ENCODE measurements around the gene HHATL. TPM values are rescaled to one million over a fixed set of nuclear protein-coding genes. Genes with fewer than 3 reads are reported as not detected.

The HHATL gene
- total RNA-seq, 1 donor from 2014 or later = 23.0 TPM

GRCh38 chr3:42714171-42714852 lies 11.7 kb upstream of the HHATL start:
- Histone ChIP-seq H3K4me1 (ENCODE audit: control insufficient read depth in 3 of 3, insufficient read depth in 3 of 3, low read length in 3 of 3) (peaks cover 0 to 10% (median 7%) of the 10 kb centered on the region in 3 donors), H3K4me3 (ENCODE audit: low read length in 3 of 3) (no peak overlapping the region), H3K27me3 (ENCODE audit: control insufficient read depth in 3 of 3, insufficient read depth in 3 of 3, low read length in 3 of 3) (no peaks in the 10 kb centered on the region), H3K36me3 (ENCODE audit: control insufficient read depth in 3 of 3, insufficient read depth in 3 of 3, low read length in 3 of 3) (no peaks in the 10 kb centered on the region), H3K9me3 (ENCODE audit: control insufficient read depth in 3 of 3, low read length in 3 of 3) (no peaks in the 10 kb centered on the region), H3K9ac (ENCODE audit: low read depth in 1 of 3, low read length in 3 of 3) (no peak overlapping the region), H3K27ac (ENCODE audit: low read depth, low read length) (no peak overlapping the region)

GRCh38 chr3:42713747-42714146 lies 11.1 kb upstream of the HHATL start:
- Histone ChIP-seq H3K27me3 (ENCODE audit: control insufficient read depth in 3 of 3, insufficient read depth in 3 of 3, low read length in 3 of 3) (no peaks in the 10 kb centered on the region), H3K4me3 (ENCODE audit: low read length in 3 of 3) (no peak overlapping the region), H3K27ac (ENCODE audit: low read depth, low read length) (no peak overlapping the region), H3K9ac (ENCODE audit: low read depth in 1 of 3, low read length in 3 of 3) (no peak overlapping the region), H3K4me1 (ENCODE audit: control insufficient read depth in 3 of 3, insufficient read depth in 3 of 3, low read length in 3 of 3) (peaks cover 0 to 10% (median 3%) of the 10 kb centered on the region in 3 donors), H3K36me3 (ENCODE audit: control insufficient read depth in 3 of 3, insufficient read depth in 3 of 3, low read length in 3 of 3) (no peaks in the 10 kb centered on the region), H3K9me3 (ENCODE audit: control insufficient read depth in 3 of 3, low read length in 3 of 3) (no peaks in the 10 kb centered on the region)

- Histone ChIP-seq H3K9me3 (ENCODE audit: control insufficient read depth in 3 of 3, low read length in 3 of 3) (no peaks in the 10 kb centered on the region), H3K4me1 (ENCODE audit: control insufficient read depth in 3 of 3, insufficient read depth in 3 of 3, low read length in 3 of 3) (peaks cover 0 to 10% (median 3%) of the 10 kb centered on the region in 3 donors), H3K4me3 (ENCODE audit: low read length in 3 of 3) (no peak overlapping the region), H3K27me3 (ENCODE audit: control insufficient read depth in 3 of 3, insufficient read depth in 3 of 3, low read length in 3 of 3) (no peaks in the 10 kb centered on the region), H3K36me3 (ENCODE audit: control insufficient read depth in 3 of 3, insufficient read depth in 3 of 3, low read length in 3 of 3) (no peaks in the 10 kb centered on the region), H3K27ac (ENCODE audit: low read depth, low read length) (no peak overlapping the region), H3K9ac (ENCODE audit: low read depth in 1 of 3, low read length in 3 of 3) (no peak overlapping the region)
Measured at GRCh38 chr3:42712688-42713372, 10.2 kb upstream of the HHATL start.

GRCh38 chr3:42712344-42712648 lies 9.7 kb upstream of the HHATL start:
- H3K4me1 ChIP-seq (ENCODE audit: control insufficient read depth in 3 of 3, insufficient read depth in 3 of 3, low read length in 3 of 3) = peaks cover 0 to 10% (median 3%) of the 10 kb centered on the region in 3 donors
- H3K4me3 ChIP-seq (ENCODE audit: low read length in 3 of 3) = no peak overlapping the region
- no peaks in the 10 kb centered on the region for H3K36me3 ChIP-seq (ENCODE audit: control insufficient read depth in 3 of 3, insufficient read depth in 3 of 3, low read length in 3 of 3)
- H3K27ac ChIP-seq (ENCODE audit: low read depth, low read length) = no peak overlapping the region
- no peaks in the 10 kb centered on the region for H3K9me3 ChIP-seq (ENCODE audit: control insufficient read depth in 3 of 3, low read length in 3 of 3)
- peaks cover 0 to 3% (median 0%) of the 10 kb centered on the region in 3 donors for H3K27me3 ChIP-seq (ENCODE audit: control insufficient read depth in 3 of 3, insufficient read depth in 3 of 3, low read length in 3 of 3)
- no peak overlapping the region for H3K9ac ChIP-seq (ENCODE audit: low read depth in 1 of 3, low read length in 3 of 3)

GRCh38 chr3:42711491-42712343 lies 9.1 kb upstream of the HHATL start:
- H3K27me3 ChIP-seq (ENCODE audit: control insufficient read depth in 3 of 3, insufficient read depth in 3 of 3, low read length in 3 of 3) = peaks cover 0 to 3% (median 0%) of the 10 kb centered on the region in 3 donors
- no peaks in the 10 kb centered on the region for H3K9me3 ChIP-seq (ENCODE audit: control insufficient read depth in 3 of 3, low read length in 3 of 3)
- peaks cover 0 to 13% (median 7%) of the 10 kb centered on the region in 3 donors for H3K4me1 ChIP-seq (ENCODE audit: control insufficient read depth in 3 of 3, insufficient read depth in 3 of 3, low read length in 3 of 3)
- H3K27ac ChIP-seq (ENCODE audit: low read depth, low read length) = no peak overlapping the region
- peak overlapping the region in 1 of 3 donors; percentile 16 for H3K9ac ChIP-seq (ENCODE audit: low read depth in 1 of 3, low read length in 3 of 3)
- no peak overlapping the region for H3K4me3 ChIP-seq (ENCODE audit: low read length in 3 of 3)
- no peaks in the 10 kb centered on the region for H3K36me3 ChIP-seq (ENCODE audit: control insufficient read depth in 3 of 3, insufficient read depth in 3 of 3, low read length in 3 of 3)

GRCh38 chr3:42710323-42711021 lies 7.9 kb upstream of the HHATL start:
- Histone ChIP-seq H3K36me3 (ENCODE audit: control insufficient read depth in 3 of 3, insufficient read depth in 3 of 3, low read length in 3 of 3) (no peaks in the 10 kb centered on the region), H3K9me3 (ENCODE audit: control insufficient read depth in 3 of 3, low read length in 3 of 3) (no peaks in the 10 kb centered on the region), H3K9ac (ENCODE audit: low read depth in 1 of 3, low read length in 3 of 3) (no peak overlapping the region), H3K4me3 (ENCODE audit: low read length in 3 of 3) (no peak overlapping the region), H3K27ac (ENCODE audit: low read depth, low read length) (no peak overlapping the region), H3K27me3 (ENCODE audit: control insufficient read depth in 3 of 3, insufficient read depth in 3 of 3, low read length in 3 of 3) (peaks cover 0 to 3% (median 0%) of the 10 kb centered on the region in 3 donors), H3K4me1 (ENCODE audit: control insufficient read depth in 3 of 3, insufficient read depth in 3 of 3, low read length in 3 of 3) (peaks cover 11 to 25% (median 19%) of the 10 kb centered on the region in 3 donors)

- H3K36me3 ChIP-seq (ENCODE audit: control insufficient read depth in 3 of 3, insufficient read depth in 3 of 3, low read length in 3 of 3) = no peaks in the 10 kb centered on the region
Measured at GRCh38 chr3:42709621-42710020, 7.0 kb upstream of the HHATL start.

GRCh38 chr3:42708611-42709151 lies 6.1 kb upstream of the HHATL start:
- no peak overlapping the region for H3K4me3 ChIP-seq (ENCODE audit: low read length in 3 of 3)
- no peaks in the 10 kb centered on the region for H3K9me3 ChIP-seq (ENCODE audit: control insufficient read depth in 3 of 3, low read length in 3 of 3)
- H3K27ac ChIP-seq (ENCODE audit: low read depth, low read length) = no peak overlapping the region
- no peaks in the 10 kb centered on the region for H3K36me3 ChIP-seq (ENCODE audit: control insufficient read depth in 3 of 3, insufficient read depth in 3 of 3, low read length in 3 of 3)
- H3K4me1 ChIP-seq (ENCODE audit: control insufficient read depth in 3 of 3, insufficient read depth in 3 of 3, low read length in 3 of 3) = peaks cover 28 to 42% (median 37%) of the 10 kb centered on the region in 3 donors
- H3K27me3 ChIP-seq (ENCODE audit: control insufficient read depth in 3 of 3, insufficient read depth in 3 of 3, low read length in 3 of 3) = peaks cover 0 to 3% (median 0%) of the 10 kb centered on the region in 3 donors
- no peak overlapping the region for H3K9ac ChIP-seq (ENCODE audit: low read depth in 1 of 3, low read length in 3 of 3)

More at GRCh38 chr3:42709621-42710020, 7.0 kb upstream of the HHATL start:
- H3K9ac ChIP-seq (ENCODE audit: low read depth in 1 of 3, low read length in 3 of 3) = no peak overlapping the region
- H3K9me3 ChIP-seq (ENCODE audit: control insufficient read depth in 3 of 3, low read length in 3 of 3) = no peaks in the 10 kb centered on the region
- no peak overlapping the region for H3K27ac ChIP-seq (ENCODE audit: low read depth, low read length)
- H3K4me1 ChIP-seq (ENCODE audit: control insufficient read depth in 3 of 3, insufficient read depth in 3 of 3, low read length in 3 of 3) = peaks cover 19 to 33% (median 27%) of the 10 kb centered on the region in 3 donors
- H3K4me3 ChIP-seq (ENCODE audit: low read length in 3 of 3) = no peak overlapping the region
- peaks cover 0 to 3% (median 0%) of the 10 kb centered on the region in 3 donors for H3K27me3 ChIP-seq (ENCODE audit: control insufficient read depth in 3 of 3, insufficient read depth in 3 of 3, low read length in 3 of 3)

- no peak overlapping the region for H3K27ac ChIP-seq (ENCODE audit: low read depth, low read length)
- H3K4me3 ChIP-seq (ENCODE audit: low read length in 3 of 3) = no peak overlapping the region
- peaks cover 37 to 51% (median 45%) of the 10 kb centered on the region in 3 donors for H3K4me1 ChIP-seq (ENCODE audit: control insufficient read depth in 3 of 3, insufficient read depth in 3 of 3, low read length in 3 of 3)
- no peaks in the 10 kb centered on the region for H3K9me3 ChIP-seq (ENCODE audit: control insufficient read depth in 3 of 3, low read length in 3 of 3)
- no peaks in the 10 kb centered on the region for H3K36me3 ChIP-seq (ENCODE audit: control insufficient read depth in 3 of 3, insufficient read depth in 3 of 3, low read length in 3 of 3)
- peaks cover 0 to 3% (median 0%) of the 10 kb centered on the region in 3 donors for H3K27me3 ChIP-seq (ENCODE audit: control insufficient read depth in 3 of 3, insufficient read depth in 3 of 3, low read length in 3 of 3)
- H3K9ac ChIP-seq (ENCODE audit: low read depth in 1 of 3, low read length in 3 of 3) = peak overlapping the region in 1 of 3 donors; percentile 8
Measured at GRCh38 chr3:42707620-42708355, 5.2 kb upstream of the HHATL start.

Measured in skeletal muscle tissue (tissue), 4 donors.